GM18867 (cell line): ENCODE measurements around the gene RAP1A.
"Not testable (repeated sequence)": the region's sequence is repeated elsewhere in the genome, so short reads cannot be mapped to it uniquely, and the experiment has no call there.

ENCODE experiments used
- ATAC-seq: cut with Tn5 transposase; IDR thresholded peaks from one replicate; pipeline ENCODE4 v1.9.1; 2021; ENCODE audit warnings: mild to moderate bottlenecking, moderate library complexity; ENCODE audit not compliant: unreplicated experiment

RAP1A gene

DNA sequence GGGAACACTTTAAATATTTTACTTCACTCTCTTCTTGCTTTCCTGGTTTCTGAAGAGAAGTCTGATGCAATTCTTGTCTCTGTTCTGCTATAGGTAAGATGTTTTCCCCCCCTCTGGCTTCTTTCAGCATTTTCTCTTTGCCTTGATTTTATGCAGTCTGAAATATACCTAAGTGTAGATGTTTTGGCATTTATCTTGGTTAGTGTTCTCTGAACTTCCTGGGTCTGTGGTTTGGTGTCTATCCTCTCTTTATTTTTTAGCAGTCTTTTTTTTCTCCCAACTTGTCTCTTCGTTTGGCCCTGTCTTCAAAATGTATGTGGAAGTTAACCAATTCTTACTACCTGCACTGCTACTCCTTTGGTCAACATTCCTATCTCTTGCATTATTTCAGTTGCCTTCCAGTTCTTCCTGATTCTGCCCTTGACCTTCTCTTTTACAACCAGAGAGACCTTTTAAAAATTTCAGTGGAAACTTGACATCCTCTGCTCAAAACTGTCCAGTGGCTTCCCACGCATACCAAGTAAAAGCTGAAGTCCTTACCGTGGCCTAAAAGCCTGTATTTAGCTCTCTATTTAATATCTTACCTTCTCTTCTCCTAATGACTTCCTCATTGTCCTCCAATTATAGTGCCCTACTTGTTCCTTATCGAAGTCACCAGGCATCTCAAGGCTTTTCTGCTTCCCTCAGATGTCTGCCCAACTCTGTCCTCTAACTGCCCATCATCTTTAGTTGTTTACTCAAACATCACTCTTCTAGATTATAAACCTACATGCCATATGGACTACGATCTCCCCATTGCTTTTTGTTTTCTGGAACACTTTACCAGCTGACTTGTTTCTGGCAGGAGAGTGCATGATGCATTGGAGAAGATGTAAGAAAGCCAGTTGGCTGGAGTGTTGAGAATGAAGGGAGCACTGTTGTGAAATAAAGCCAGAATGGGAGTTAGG, 40.9 kb downstream of the RAP1A start:
- no peak for ATAC-seq

DNA sequence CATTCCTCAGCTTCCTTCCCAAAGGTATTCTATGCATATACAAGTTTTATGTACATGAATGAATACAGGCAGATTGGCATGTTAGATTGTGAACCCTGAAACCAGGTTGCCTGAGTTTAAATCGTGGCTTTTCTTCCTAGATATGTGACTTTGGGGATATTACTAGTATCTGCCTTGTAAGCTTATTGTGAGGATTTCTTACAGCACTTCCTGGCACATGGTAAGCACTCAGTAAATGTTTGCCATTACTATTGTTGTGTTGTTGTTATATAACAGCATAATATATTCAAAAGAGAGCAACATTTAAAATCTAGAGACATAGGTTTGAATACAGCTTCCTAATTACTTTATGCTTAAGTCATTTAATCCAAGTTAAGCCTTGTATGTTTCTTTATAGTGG, 45.1 kb downstream of the RAP1A start:
- no peak for ATAC-seq

DNA sequence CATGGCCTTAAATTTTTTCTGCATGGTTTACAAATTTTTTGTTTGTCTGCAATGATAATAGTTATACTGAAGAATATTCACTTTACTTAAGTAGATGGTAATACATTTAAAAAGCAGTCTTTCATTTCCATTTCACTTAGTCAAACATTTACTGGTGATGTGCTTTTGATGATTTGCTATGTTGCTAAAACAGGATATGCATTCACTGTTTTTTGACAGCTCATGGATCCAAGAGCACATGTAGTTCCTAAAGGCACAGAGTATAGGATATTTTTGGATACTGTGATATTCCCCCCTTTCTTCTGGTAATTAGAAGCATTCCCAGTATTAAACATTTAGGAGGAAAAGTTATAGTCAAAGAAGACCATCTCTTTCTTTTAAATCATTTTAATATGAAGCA, 45.9 kb downstream of the RAP1A start:
- ATAC-seq = no peak

DNA sequence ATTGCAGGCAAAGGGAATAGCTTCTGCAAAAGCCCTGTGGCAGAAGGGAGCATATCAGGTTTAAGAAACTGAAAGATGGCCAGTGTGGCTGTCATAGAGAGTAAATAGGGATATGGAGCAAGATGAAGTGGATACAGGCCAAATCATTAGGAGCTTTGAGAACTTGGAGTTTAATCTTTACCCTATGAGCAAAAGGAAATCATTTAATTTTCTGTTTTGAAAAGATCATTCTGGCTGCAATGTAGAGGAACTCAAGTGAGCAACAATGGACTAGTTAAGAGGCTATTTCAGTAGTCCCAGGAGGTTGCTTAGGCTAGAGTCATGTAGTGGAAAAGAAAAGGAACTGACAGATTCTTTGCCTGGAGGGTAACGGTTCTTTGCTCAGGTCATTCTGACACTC, 47.2 kb downstream of the RAP1A start:
- no peak for ATAC-seq

DNA sequence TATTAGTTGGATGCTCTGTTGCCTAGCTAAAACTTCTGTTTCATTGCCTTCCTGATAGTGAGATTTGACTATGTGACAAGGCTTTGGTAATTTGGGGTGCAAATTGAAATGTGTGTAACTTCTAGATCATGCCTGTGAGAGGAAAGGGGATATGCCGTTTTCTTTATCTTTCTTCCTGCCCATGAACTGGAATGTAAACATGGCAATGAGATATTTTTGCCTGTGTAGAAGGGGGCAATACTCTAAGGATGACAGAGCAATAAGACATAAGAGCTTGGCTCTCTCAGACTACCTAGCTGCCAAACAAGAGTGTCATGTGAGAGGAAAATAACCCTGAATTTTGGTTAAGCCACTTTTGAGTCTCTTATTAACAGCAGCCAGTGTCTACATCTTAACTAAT, 49.7 kb downstream of the RAP1A start:
- no peak for ATAC-seq

DNA sequence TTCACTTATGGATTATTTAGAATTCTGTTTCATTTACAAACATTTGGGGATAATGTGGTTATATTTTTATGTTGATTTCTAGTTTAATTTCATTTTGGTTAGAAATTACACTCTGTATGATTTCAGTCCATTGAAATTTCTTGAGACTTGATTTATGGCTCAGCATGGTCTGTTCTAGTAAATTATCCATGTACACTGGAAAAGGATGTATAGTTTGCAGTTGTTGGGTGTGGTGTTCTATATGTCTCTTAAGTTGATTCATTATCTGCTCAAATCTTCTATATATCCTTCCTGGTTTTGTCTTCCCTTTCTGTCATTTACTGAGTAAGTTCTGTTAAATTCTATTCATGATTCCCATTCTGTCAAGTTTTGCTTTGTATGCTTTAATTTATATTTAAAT, 52.3 kb downstream of the RAP1A start:
- ATAC-seq = no peak

DNA sequence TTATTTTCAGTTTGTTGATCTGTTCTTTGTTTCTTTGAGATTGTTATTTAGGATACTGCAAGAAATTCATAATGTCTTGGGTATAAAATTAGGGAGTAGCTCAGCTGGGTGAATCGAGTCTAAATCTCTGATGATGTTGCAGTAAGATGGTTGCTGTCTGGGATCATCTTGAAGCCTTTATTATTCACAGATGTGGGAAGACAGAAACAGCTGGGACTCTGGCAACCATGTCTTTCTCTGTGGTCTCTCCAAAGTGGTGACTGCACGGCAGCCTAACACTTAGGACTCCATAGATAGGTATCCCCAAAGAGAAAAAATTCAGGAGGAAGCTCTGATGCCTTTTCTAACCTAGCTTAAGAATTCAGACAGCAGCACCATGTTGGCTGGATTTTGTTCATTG, 52.7 kb downstream of the RAP1A start:
- ATAC-seq = no peak

DNA sequence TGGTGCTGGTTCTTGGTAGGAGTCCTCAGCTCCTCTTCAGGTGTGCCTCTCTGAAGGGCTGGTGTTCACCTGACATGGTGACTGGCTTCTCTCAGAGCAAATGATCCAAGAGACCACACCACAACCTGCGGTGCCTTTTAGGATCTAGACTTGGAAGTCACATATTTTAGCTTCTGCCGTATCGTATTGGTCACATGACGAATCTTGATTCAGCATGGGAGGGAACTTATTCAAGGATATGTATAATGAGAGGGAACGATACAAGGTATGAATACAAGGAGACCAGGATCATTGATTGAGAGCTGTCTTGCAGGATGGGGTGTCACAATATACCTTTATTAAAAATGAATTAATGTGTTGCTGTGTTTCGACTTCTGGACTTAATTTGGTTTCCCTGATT, 58.0 kb downstream of the RAP1A start:
- ATAC-seq = no peak

DNA sequence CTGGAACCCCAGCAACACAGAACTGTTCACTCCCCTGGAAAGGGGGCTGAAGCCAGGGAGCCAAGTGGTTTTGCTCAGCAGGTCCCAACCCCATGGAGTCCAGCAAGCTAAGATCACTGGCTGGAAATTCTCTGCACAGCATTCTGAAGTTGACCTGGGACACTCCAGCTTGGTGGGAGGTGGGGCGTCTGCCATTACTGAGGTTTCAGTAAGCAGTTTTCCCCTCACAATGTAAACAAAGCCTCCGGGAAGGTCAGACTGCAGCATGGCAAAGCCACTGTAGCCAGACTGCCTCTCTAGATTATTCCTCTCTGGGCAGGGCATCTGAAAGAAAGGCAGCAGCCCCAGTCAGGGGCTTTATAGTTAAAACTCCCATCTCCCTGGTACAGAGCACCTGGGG, 60.0 kb downstream of the RAP1A start:
- no peak for ATAC-seq

DNA sequence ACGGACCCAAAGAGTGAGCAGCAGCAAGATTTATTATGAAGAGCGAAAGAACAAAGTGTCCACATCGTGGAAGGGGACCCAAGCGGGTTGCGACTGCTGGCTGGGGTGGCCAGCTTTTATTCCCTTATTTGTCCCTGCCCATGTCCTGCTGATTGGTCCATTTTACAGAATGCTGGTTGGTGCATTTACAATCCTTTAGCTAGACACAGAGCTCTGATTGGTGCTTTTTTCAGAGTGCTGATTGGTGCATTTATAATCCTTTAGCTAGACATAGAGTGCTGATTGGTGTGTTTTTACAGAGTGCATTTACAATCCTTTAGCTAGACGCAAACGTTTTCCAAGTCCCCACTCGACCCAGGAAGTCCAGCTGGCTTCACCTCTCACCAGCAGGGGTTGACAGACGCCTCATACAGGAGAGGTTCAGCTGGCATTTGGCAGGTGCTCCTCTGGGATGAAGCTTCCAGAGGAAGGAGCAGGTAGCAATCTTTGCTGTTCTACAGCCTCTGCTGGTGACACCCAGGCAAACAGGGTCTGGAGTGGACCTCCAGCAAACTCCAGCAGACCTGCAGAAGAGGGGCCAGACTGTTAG, 60.7 kb downstream of the RAP1A start:
- ATAC-seq = not testable (repeated sequence)

DNA sequence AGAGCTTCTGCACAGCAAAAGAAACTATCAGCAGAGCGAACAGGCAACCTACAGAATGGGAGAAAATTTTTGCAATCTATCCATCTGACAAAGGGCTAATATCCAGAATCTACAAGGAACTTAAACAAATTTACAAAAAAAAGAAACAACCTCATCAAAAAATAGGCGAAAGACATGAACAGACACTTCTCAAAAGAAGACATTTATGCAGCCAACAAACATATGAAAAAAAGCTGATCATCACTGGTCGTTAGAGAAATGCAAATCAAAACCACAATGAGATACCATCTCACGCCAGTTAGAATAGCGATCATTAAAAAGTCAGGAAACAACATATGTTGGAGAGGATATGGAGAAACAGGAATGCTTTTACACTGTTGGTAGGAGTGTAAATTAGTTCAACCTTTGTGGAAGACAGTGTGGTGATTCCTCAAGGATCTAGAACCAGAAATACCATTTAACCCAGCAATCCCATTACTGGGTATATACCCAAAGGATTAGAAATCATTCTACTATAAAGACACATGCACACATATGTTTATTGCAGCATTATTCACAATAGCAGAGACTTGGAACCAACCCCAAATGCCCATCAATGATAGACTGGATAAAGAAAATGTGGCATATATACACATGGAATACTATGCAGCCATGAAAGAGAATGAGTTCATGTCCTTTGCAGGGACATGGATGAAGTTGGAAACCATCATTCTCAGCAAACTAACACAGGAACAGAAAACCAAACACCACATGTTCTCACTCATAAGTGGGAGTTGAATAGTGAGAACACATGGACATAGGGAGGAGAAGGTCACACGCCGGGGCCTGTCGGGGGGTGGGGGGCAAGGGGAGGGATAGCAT, 65.9 kb downstream of the RAP1A start:
- not testable (repeated sequence) for ATAC-seq

DNA sequence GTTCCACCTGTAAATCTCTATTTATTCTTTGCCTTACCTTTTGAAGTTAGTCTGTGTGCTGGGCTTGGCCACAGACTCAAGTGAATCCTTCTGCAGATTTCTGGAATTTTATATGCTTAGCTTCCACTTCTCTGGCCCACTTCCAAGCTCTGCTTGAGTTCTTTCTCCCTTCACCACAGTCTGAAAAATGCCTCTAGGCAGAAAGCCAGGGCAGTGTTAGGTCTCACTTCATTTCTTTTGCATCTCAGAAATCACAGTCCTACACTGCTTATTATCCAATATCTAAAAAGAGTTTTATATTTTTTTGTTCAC, 70.7 kb downstream of the RAP1A start:
- no peak for ATAC-seq

DNA sequence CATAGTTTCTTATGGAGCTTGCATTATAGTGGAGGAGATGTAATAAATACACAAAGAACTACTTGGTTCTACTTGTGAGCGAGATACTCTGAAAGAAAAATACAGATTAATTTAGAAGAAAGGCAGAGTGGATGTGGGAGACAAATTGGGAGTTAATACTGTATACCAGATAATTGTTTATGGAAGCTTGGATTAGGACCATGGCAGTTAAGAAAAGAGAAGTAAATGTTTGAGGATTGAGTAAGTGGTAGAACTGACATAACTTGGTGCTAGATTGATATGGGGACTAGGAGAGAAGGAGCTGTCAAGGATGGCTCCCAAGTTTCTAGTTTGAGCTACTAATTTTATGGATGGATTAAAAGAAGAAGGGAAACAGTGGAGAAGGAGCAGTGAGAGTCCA, 72.3 kb downstream of the RAP1A start:
- no peak for ATAC-seq

DNA sequence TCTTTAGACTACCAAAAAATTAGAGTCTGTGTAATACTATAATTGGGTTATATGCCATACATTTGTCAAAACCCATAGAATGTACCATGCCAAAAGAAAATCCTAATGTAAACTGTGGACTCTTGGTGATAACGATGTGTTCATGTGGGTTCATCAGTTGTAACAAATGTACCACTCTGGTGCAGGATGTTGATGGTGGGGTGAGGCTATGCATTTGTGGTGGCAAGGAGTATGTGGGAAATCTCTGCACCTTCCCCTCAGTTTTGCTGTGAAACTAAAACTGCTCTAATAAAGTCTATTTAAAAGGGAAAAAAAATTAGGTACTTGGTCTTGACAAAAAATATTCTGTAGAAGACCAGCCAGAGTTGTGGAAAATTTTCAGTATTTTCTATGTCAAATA, 76.2 kb downstream of the RAP1A start:
- no peak for ATAC-seq

DNA sequence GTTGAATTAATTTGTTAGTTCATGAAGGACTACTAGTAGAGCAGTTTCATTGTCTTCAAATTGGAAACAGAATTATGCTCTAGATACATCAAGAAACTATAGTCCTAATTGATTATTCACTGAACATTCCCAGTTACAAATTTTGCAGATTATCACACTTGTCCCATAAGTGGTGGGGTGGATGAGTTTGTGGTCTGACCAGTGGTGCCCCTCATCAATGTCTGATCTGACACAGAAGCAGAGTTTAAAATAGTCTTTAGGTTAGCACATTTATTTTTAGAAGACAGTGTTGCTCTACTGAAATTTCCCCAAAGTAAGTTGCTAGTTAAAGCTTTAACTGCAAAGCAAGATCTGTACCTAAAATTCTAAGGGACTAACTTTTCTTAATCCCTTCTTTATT, 76.7 kb downstream of the RAP1A start:
- ATAC-seq = no peak

DNA sequence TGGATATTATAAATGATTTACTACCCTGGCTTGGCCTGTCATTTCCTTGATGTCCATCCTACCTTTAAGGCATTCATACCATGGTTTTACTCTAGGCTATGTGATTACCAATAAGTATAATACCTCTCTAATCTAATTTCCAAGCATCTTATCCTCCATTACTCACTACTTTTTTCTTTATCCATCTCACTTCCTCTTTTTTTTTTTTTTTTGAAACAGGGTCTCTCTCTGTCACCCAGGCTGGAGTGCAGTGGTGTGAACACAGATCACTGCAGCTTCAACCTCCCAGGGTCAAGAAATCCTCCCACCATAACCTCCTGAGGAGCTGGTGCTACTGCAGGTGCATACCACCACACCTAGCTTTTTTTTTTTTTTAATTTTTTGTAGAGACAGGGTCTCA, 79.7 kb downstream of the RAP1A start:
- no peak for ATAC-seq

DNA sequence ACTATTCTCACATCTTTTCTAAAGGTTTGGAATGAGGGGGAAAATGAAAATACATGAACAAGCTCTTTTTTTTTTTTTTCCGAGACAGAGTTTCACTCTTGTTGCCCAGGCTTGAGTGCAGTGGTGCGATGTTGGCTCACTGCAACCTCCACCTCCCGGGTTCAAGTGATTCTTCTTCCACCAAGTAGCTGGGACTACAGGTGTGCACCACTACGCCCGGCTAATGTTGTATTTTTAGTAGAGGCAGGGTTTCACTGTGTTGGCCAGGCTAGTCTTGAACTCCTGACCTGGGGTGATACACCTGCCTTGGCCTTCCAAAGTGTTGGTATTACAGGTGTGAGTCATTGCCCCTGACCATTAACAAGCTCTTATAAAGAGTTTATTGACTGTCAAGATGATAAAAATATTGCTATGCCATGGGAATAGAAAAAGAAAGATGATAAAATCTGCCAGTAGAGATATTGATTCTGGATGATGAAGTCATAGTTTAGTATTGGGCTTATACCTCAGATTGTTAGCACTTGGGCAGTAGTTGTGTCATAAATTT, 83.0 kb downstream of the RAP1A start:
- no peak for ATAC-seq

DNA sequence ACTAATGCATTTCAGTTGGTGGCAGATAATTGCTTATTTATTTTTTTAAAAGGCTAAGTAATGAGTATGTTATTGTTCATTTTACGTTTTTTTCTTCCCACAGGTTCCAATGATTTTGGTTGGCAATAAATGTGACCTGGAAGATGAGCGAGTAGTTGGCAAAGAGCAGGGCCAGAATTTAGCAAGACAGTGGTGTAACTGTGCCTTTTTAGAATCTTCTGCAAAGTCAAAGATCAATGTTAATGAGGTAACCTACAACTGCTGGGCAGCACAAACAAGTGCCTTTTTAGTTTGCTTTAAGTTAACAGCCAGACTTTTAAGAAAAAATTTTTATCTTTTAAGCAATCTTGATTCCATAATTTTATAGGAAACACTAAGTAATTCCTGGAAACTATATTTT, 84.7 kb downstream of the RAP1A start:
- no peak for ATAC-seq

DNA sequence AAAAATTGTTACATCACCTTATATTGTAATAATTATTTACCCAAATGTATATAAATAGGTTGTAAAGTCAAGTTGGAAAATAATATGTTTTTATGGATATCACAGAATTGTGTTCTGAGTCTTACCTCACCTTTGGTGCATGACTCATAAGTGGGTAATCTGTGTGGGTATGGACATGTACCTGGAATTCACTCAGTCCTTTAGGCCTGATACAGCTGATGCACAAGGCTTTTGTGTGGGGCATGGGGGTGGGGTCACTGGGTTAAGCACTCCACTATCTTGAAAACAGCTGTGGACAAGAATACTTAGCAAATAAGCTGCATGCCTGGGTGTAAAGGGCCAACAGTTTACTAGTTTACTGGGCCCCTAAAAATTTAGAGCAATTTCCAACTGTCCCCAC, 85.2 kb downstream of the RAP1A start:
- ATAC-seq = no peak

DNA sequence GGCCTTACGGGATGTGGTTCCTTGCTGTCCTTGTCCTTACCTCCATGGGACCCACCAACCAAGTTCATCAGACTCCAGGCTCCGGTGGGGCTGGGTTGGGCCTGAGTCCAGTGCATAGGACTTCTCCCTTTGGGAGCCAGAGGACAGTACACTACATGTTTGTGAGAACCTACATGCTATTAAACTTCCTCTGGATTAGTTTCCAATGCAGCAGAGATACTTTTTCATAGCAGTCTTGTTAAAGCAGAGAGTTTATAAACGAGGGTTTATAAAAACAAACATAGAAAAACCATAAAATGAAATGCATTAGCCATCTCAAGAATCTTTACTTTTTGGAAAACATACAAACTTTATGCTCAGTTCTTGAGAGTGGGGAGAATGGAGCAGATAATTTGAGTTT, 86.3 kb downstream of the RAP1A start:
- no peak for ATAC-seq

DNA sequence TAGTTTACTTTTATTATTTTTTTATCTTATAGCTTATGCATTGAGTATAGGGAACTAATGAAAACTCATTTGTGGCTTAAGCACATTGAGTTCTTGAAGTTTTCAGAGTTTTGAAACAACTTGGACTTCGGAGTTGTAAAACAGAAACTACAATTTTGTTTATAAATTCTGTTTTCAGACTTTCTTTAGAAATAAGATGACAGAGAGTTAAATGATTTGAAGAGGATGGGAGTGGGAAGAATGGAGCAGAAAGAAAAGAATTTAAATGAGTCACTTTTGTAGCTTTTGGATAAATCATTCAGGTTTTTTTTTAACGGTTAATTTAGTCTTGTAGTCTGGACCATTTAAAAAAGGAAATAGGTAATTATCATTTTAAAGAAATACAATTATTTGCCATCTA, 87.3 kb downstream of the RAP1A start:
- no peak for ATAC-seq

DNA sequence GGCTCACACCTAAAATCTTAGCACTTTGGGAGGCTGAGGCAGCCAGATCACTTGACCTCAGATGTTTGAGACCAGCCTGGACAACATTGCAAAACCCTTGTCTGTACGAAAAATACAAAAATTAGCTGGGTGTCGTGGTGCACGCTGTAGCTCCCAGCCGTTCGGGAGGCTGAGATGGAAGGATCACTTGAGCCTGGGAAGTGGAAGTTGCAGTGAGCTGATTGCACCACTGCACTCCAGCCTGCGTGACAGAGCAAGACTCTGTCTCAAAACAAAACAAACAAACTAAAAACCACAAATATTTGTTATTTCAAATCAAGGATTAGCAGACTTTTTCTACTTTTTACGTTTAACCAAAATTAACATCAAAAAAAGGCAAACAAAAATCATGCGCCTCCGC, 88.3 kb downstream of the RAP1A start:
- no peak for ATAC-seq
